Keratinocyte (primary cell): ENCODE measurements around the gene ADGRG2. TPM values are rescaled to one million over a fixed set of nuclear protein-coding genes. Genes with fewer than 3 reads are reported as not detected.
"Not testable (repeated sequence)": the region's sequence is repeated elsewhere in the genome, so short reads cannot be mapped to it uniquely, and the experiment has no call there.

Source experiments
- DNase-seq: peaks from one replicate; pipeline ENCODE4 v3.0.0-alpha.2; 2011; ENCODE audit warnings: low read depth, missing footprints, low spot score
- FAIRE-seq: peaks from 2 replicates; lab custom pipeline; 2011; peaks lifted over from hg19 to GRCh38; lab: Jason Lieb, UNC
- H2AFZ ChIP-seq: 2 replicates; pipeline ENCODE4 v1.6.0; 2012; ENCODE audit warnings: low read length, control low read depth, inconsistent platforms; ENCODE audit not compliant: control insufficient read depth
- H3K27ac ChIP-seq: 2 replicates; pipeline ENCODE4 v1.5.1; 2011; ENCODE audit warnings: low read length; ENCODE audit not compliant: control insufficient read depth, insufficient read depth
- H3K27me3 ChIP-seq: 3 replicates; pipeline ENCODE4 v1.6.0; 2011; ENCODE audit warnings: low read length; ENCODE audit not compliant: control insufficient read depth, insufficient read depth; ENCODE audit errors: extremely low read depth
- H3K36me3 ChIP-seq, 2 experiments: 2 replicates in 1 of 2; 3 replicates in 1 of 2; pipeline ENCODE4 v1.5.1; 2011; ENCODE audit warnings: low read length in 2 of 2, mild to moderate bottlenecking in 1 of 2; ENCODE audit not compliant: control insufficient read depth in 2 of 2, insufficient read depth in 2 of 2; ENCODE audit errors: extremely low read depth in 1 of 2
- H3K4me1 ChIP-seq: 3 replicates; pipeline ENCODE4 v1.5.1; 2011; ENCODE audit warnings: low read length; ENCODE audit not compliant: control insufficient read depth, insufficient read depth; ENCODE audit errors: extremely low read depth
- H3K4me2 ChIP-seq: 3 replicates; pipeline ENCODE4 v1.6.0; 2011; ENCODE audit warnings: low read depth, low read length; ENCODE audit not compliant: control insufficient read depth, insufficient read depth; ENCODE audit errors: extremely low read depth
- H3K4me3 ChIP-seq, 3 experiments: fragments of 200-600 bp in 1 of 3; sonication (generic) in 1 of 3; 2 replicates in 2 of 3; 3 replicates in 1 of 3; pipeline ENCODE4 v1.5.1; 2011 to 2016; ENCODE audit warnings: low read length in 3 of 3, mild to moderate bottlenecking in 3 of 3, control low read depth in 2 of 3, inconsistent platforms in 1 of 3, low read depth in 1 of 3, mixed read lengths in 1 of 3, mixed run types in 1 of 3, moderate library complexity in 1 of 3; ENCODE audit not compliant: control insufficient read depth in 2 of 3, insufficient read depth in 2 of 3; ENCODE audit errors: extremely low read depth in 1 of 3
- H3K79me2 ChIP-seq: 2 replicates; pipeline ENCODE4 v1.6.0; 2012; ENCODE audit warnings: low read length; ENCODE audit not compliant: control insufficient read depth, insufficient read depth
- H3K9ac ChIP-seq: 3 replicates; pipeline ENCODE4 v1.6.0; 2011; ENCODE audit warnings: low read length; ENCODE audit not compliant: control insufficient read depth, insufficient read depth; ENCODE audit errors: extremely low read depth
- H3K9me1 ChIP-seq: 3 replicates; pipeline ENCODE4 v1.6.0; 2011; ENCODE audit warnings: low read length; ENCODE audit not compliant: control insufficient read depth, insufficient read depth; ENCODE audit errors: extremely low read depth
- H3K9me3 ChIP-seq: 2 replicates; pipeline ENCODE4 v1.5.1; 2012; ENCODE audit warnings: low read depth, low read length; ENCODE audit not compliant: control insufficient read depth
- H4K20me1 ChIP-seq: 3 replicates; pipeline ENCODE4 v1.6.0; 2011; ENCODE audit warnings: low read length; ENCODE audit not compliant: control insufficient read depth, insufficient read depth; ENCODE audit errors: extremely low read depth
- EZH2 ChIP-seq: IDR thresholded peaks from one replicate; pipeline ENCODE4 v1.6.1; 2012; ENCODE audit warnings: inconsistent platforms, mild to moderate bottlenecking, low read length, moderate library complexity
- dilution Hi-C: fragments of 300-500 bp; cut with MboI; formaldehyde crosslinking; loops from one replicate; pipeline ENCODE4 v1.7.0; 2020; ENCODE audit warnings: low sequenced_read_pairs; ENCODE audit not compliant: extremely low pct_ligation_motif_present
- polyA plus RNA-seq, 5 experiments: library from polyadenylated mRNA; depleted of rRNA in 3 of 5; stranded (reverse) in 3 of 5; stranded (forward) in 1 of 5; unstranded in 1 of 5; fragments of >200 nt; gene quantifications; 1 replicate in 1 of 5; 2 replicates in 3 of 5; 3 replicates in 1 of 5; pipeline versions ENCODE4 v1.2.1 to v1.2.3, GENCODE V29; 2011 to 2012; ENCODE audit warnings: missing spikeins in 2 of 5, low read depth in 1 of 5, low replicate concordance in 1 of 5
- TF ChIP-seq, protein P1 (sequence below), 3 experiments: IDR thresholded peaks in 1 of 3; conservative IDR thresholded peaks in 1 of 3; optimal IDR thresholded peaks in 1 of 3; 2 replicates in 2 of 3; 3 replicates in 1 of 3; pipeline versions ENCODE3 to v1.5.1; 2011; ENCODE audit warnings: low read length in 3 of 3, mild to moderate bottlenecking in 3 of 3, moderate library complexity in 2 of 3, control low read depth in 1 of 3, inconsistent platforms in 1 of 3; ENCODE audit not compliant: insufficient read depth in 2 of 3; ENCODE audit errors: extremely low read depth in 1 of 3

The ADGRG2 gene
- polyA plus RNA-seq, 1 donor (not counting 4 experiments of a cell fraction or from before 2014, with no cell fraction given) = 0.20 TPM

DNA sequence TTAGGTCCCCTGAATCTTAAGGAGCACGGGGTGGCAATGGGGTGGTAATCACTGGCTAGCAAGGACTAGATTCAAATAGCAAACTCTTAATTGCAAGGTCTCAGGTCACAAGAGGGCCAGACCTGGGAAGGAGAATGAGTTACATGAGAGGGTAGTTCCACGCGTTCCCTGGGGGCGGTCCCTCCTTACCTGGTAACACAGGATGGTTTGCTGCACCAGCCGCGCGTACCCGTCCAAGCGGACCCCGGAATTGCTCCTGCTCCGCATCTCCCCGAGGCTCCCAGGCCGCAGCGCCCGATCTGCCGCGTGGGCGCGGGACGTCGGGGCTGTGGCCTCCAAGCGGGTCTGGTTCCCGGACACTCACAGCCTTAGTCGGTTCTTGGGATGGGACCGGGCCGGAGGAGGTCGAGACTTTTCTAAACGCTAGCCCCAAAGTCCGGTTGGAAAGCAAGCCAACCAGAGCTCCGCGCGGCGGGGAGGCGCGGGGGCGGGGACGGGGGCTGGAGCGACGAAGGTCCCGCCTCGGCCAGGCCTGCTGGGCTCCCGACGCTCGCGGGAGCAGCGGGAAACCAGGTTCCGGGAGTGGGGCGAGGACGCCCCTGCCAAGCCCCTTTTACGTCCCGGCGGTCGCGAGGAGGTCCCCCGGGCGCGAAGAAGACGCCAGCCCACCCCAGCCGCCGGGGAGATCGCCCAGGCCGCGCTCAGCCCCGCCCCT lies 138.4 kb downstream of the ADGRG2 start, which contains the start of gene PHKA2:
Gene PHKA2, minus strand, starts transcription at position 449 of the 715 bp plus-strand sequence. Its CDS starts 182 bp downstream, at position 267.
- dilution Hi-C loops = no loop called here
- H3K36me3 ChIP-seq = no peaks in the 10 kb centered on the region
- peak within 1 kb of the TSS; percentile 90 for H3K4me2 ChIP-seq
- H2AFZ ChIP-seq = peak within 1 kb of the TSS; percentile 77
- no peaks in the 10 kb centered on the region for H3K9me1 ChIP-seq
- peak within 1 kb of the TSS; percentile 65 to 85 (median 75) for H3K4me3 ChIP-seq
- peaks cover 6% of the 10 kb centered on the region for H3K4me1 ChIP-seq
- H3K9ac ChIP-seq = peak within 1 kb of the TSS; percentile 79
- TF ChIP-seq EZH2 = no peak
- TF ChIP-seq, protein P1, sequence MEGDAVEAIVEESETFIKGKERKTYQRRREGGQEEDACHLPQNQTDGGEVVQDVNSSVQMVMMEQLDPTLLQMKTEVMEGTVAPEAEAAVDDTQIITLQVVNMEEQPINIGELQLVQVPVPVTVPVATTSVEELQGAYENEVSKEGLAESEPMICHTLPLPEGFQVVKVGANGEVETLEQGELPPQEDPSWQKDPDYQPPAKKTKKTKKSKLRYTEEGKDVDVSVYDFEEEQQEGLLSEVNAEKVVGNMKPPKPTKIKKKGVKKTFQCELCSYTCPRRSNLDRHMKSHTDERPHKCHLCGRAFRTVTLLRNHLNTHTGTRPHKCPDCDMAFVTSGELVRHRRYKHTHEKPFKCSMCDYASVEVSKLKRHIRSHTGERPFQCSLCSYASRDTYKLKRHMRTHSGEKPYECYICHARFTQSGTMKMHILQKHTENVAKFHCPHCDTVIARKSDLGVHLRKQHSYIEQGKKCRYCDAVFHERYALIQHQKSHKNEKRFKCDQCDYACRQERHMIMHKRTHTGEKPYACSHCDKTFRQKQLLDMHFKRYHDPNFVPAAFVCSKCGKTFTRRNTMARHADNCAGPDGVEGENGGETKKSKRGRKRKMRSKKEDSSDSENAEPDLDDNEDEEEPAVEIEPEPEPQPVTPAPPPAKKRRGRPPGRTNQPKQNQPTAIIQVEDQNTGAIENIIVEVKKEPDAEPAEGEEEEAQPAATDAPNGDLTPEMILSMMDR (optimal IDR thresholded peaks at IDR 0.05 in 1 of 3, IDR thresholded peaks at IDR 0.05 in 1 of 3, conservative IDR thresholded peaks at IDR 0.05 in 1 of 3; ENCODE audit: extremely low read depth in 1 of 3, insufficient read depth in 2 of 3, low read length in 3 of 3) = no peak
- DNase-seq (no peak), FAIRE-seq (no peak)
- no peaks in the 10 kb centered on the region for H3K27me3 ChIP-seq
- no peaks in the 10 kb centered on the region for H4K20me1 ChIP-seq
- peaks cover 20% of the 10 kb centered on the region for H3K79me2 ChIP-seq
- peak within 1 kb of the TSS; percentile 77 for H3K27ac ChIP-seq
- no peaks in the 10 kb centered on the region for H3K9me3 ChIP-seq

DNA sequence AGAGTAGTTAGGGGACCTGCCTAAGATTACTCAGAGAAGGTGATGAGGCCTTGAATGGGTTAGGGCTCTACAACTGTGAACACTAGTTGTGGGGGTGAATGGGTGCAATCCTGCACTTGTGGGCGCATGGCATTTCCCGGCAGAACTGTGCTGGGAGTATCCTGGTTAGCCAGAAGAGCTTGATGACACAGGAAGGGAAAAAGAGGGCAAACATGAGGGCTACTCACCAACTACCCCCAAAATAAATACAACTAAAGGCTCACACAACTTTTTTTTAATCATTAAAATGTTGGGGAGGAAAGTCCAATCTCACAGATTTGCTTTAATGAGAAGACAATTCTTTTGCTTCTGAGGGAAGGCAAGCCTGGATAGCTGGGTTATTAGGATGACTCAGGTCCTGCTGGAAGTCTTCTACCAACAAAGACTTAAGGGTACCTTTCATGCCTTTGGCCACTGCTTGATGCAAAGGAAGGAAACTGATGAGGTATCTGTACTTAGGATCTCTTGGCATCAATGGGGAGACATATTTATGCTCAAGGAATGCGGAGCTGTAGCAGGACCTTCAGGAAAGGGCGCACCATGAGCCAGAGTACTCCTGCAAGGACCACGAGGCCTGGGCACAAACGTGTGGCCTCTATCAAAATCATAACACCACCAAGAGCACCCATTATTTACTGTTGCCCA lies 141.0 kb downstream of the ADGRG2 start:
- Histone ChIP-seq H2AFZ (no peak overlapping the region), H3K9ac (no peak overlapping the region), H3K9me3 (no peaks in the 10 kb centered on the region), H3K4me2 (no peak overlapping the region), H3K4me1 (peaks cover 6% of the 10 kb centered on the region), H3K4me3 (no peak overlapping the region), H3K36me3 (no peaks in the 10 kb centered on the region), H3K27ac (no peak overlapping the region), H4K20me1 (no peaks in the 10 kb centered on the region), H3K9me1 (no peaks in the 10 kb centered on the region), H3K27me3 (no peaks in the 10 kb centered on the region), H3K79me2 (peaks cover 20% of the 10 kb centered on the region)
- DNase-seq (no peak), FAIRE-seq (no peak)
- no peak for TF ChIP-seq EZH2
- TF ChIP-seq, protein P1 (optimal IDR thresholded peaks at IDR 0.05 in 1 of 3, IDR thresholded peaks at IDR 0.05 in 1 of 3, conservative IDR thresholded peaks at IDR 0.05 in 1 of 3; ENCODE audit: extremely low read depth in 1 of 3, insufficient read depth in 2 of 3, low read length in 3 of 3) = no peak
- dilution Hi-C loops = no loop called here

DNA sequence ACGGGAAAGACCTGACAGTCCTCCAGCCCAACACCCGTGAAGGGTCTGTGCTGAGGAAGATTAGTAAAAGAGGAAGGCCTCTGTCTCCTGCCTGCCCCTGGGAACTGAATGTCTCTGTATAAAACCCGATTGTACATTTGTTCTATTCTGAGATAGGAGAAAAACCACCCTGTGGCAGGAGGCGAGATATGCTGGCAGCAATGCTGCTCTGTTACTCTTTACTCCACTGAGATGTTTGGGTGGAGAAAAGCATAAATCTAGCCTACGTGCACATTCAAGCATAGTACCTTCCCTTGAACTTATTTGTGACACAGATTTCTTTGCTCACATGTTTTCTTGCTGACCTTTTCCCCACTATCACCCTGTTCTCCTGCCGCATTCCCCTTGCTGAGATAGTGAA lies 142.0 kb downstream of the ADGRG2 start:
- H3K27ac ChIP-seq, H4K20me1 ChIP-seq, DNase-seq, H3K4me1 ChIP-seq, H3K4me2 ChIP-seq, H3K9me1 ChIP-seq, H2AFZ ChIP-seq, H3K9ac ChIP-seq, H3K27me3 ChIP-seq, H3K4me3 ChIP-seq, H3K9me3 ChIP-seq, dilution Hi-C loops, H3K36me3 ChIP-seq, FAIRE-seq: not testable (repeated sequence)
- H3K79me2 ChIP-seq = peaks cover 20% of the 10 kb centered on the region
